ENCODE results near the gene TYMS.
A peak's percentile ranks its signal among the peaks of the same experiment; 100 is the strongest.

TYMS gene

GRCh38 chr18:657311-658000, at the start of gene TYMS:
Gene TYMS, plus strand, starts transcription at chr18:657653. Its CDS starts 90 bp downstream, at chr18:657743.
- DNase-seq (ENCODE audit: low spot score), result peak; percentile 21

- DNase-seq (ENCODE audit: low spot score), result no peak
Observed at GRCh38 chr18:607930-608329, 49.5 kb upstream of the TYMS start.

- DNase-seq (ENCODE audit: low spot score), result no peak
Observed at GRCh38 chr18:610214-610928, 47.1 kb upstream of the TYMS start.

- DNase-seq (ENCODE audit: low spot score), result no peak
Observed at GRCh38 chr18:612156-612555, 45.3 kb upstream of the TYMS start.

GRCh38 chr18:614193-614592, 43.3 kb upstream of the TYMS start:
- DNase-seq (ENCODE audit: low spot score), result no peak

GRCh38 chr18:615092-615521, 42.3 kb upstream of the TYMS start:
- no peak for DNase-seq (ENCODE audit: low spot score)

GRCh38 chr18:615773-616172, 41.7 kb upstream of the TYMS start:
- DNase-seq (ENCODE audit: low spot score), result peak; percentile 72

GRCh38 chr18:616380-616995, 41.0 kb upstream of the TYMS start:
- DNase-seq (ENCODE audit: low spot score), result peak; percentile 68

- DNase-seq (ENCODE audit: low spot score), result peak; percentile 53
Observed at GRCh38 chr18:617970-618504, 39.4 kb upstream of the TYMS start.

- DNase-seq (ENCODE audit: low spot score), result no peak
Observed at GRCh38 chr18:618618-619017, 38.8 kb upstream of the TYMS start.

- DNase-seq (ENCODE audit: low spot score), result no peak
Observed at GRCh38 chr18:621291-622043, 36.0 kb upstream of the TYMS start.

- no peak for DNase-seq (ENCODE audit: low spot score)
Observed at GRCh38 chr18:622289-622688, 35.2 kb upstream of the TYMS start.

- DNase-seq (ENCODE audit: low spot score), result peak; percentile 61
Observed at GRCh38 chr18:623761-624620, 33.5 kb upstream of the TYMS start.

GRCh38 chr18:627231-627630, 30.2 kb upstream of the TYMS start:
- DNase-seq (ENCODE audit: low spot score), result no peak

GRCh38 chr18:629269-630150, 27.9 kb upstream of the TYMS start:
- no peak for DNase-seq (ENCODE audit: low spot score)

- no peak for DNase-seq (ENCODE audit: low spot score)
Observed at GRCh38 chr18:631560-631959, 25.9 kb upstream of the TYMS start.

- no peak for DNase-seq (ENCODE audit: low spot score)
Observed at GRCh38 chr18:634551-635045, 22.9 kb upstream of the TYMS start.

- no peak for DNase-seq (ENCODE audit: low spot score)
Observed at GRCh38 chr18:635171-635570, 22.3 kb upstream of the TYMS start.

GRCh38 chr18:641224-641623, 16.2 kb upstream of the TYMS start:
- no peak for DNase-seq (ENCODE audit: low spot score)

- DNase-seq (ENCODE audit: low spot score), result no peak
Observed at GRCh38 chr18:644395-645004, 13.0 kb upstream of the TYMS start.
